Panc1 (cell line): ENCODE measurements around the gene FANCC. TPM values are rescaled to one million over a fixed set of nuclear protein-coding genes. Genes with fewer than 3 reads are reported as not detected.

ENCODE experiments used
- ATAC-seq: fragments of 200-7000 bp; cut with Tn5 transposase; 2 replicates; pipeline ENCODE4 v1.9.1; 2020; ENCODE audit warnings: mild to moderate bottlenecking, moderate library complexity
- BruUV-seq: library from RNA; stranded (reverse); fragments of 400-500 nt; replicated peaks from 2 replicates; lab custom pipeline; 2021; lab: Mats Ljungman, UMichigan
- CTCF ChIA-PET: fragments of 300-600 bp; sonication (Branson Sonifier 250); formaldehyde crosslinking; loops from one replicate; lab custom pipeline; 2022; ENCODE audit warnings: antibody characterized with exemption; lab: Charles Lee
- POLR2A ChIA-PET: fragments of 300-600 bp; sonication (Branson Sonifier 250); formaldehyde crosslinking; loops from one replicate; lab custom pipeline; 2022; ENCODE audit warnings: antibody characterized with exemption; lab: Charles Lee
- DNase-seq: peaks from one replicate; pipeline ENCODE4 v3.0.0-alpha.2; 2010; ENCODE audit warnings: low read depth, low spot score
- H3K27ac ChIP-seq: 2 replicates; pipeline ENCODE4 v1.5.1; 2011; ENCODE audit warnings: mild to moderate bottlenecking, low read length, inconsistent platforms
- H3K27me3 ChIP-seq: fragments of 200-500 bp; sonication (Bioruptor generic); 2 replicates; pipeline ENCODE4 v1.6.0; 2014; ENCODE audit warnings: low read length, inconsistent platforms; ENCODE audit not compliant: control insufficient read depth, insufficient read depth
- H3K36me3 ChIP-seq: fragments of 200-500 bp; sonication (Bioruptor generic); 2 replicates; pipeline ENCODE4 v1.5.1; 2014; ENCODE audit warnings: inconsistent platforms, mild to moderate bottlenecking, low read length, moderate library complexity; ENCODE audit not compliant: control insufficient read depth, insufficient read depth
- H3K4me1 ChIP-seq: 2 replicates; pipeline ENCODE4 v1.5.1; 2011; ENCODE audit warnings: inconsistent platforms, mild to moderate bottlenecking, low read length, moderate library complexity; ENCODE audit not compliant: control insufficient read depth, insufficient read depth
- H3K4me3 ChIP-seq, 2 experiments: 2 replicates each; pipeline ENCODE4 v1.5.1; 2011 to 2012; ENCODE audit warnings: low read depth in 2 of 2, low read length in 2 of 2, mild to moderate bottlenecking in 2 of 2, inconsistent platforms in 1 of 2, moderate library complexity in 1 of 2
- H3K9me3 ChIP-seq: fragments of 200-500 bp; sonication (Bioruptor generic); 2 replicates; pipeline ENCODE4 v1.5.1; 2014; ENCODE audit warnings: low read depth, mild to moderate bottlenecking, inconsistent platforms, low read length, moderate library complexity; ENCODE audit not compliant: control insufficient read depth, insufficient read depth
- CTCF ChIP-seq: fragments of 450-650 bp; IDR thresholded peaks from 2 replicates; pipeline ENCODE4 v1.5.1; 2017; ENCODE audit warnings: mild to moderate bottlenecking
- POLR2AphosphoS5 ChIP-seq: IDR thresholded peaks from 2 replicates; pipeline ENCODE4 v1.6.1; 2012; ENCODE audit warnings: mild to moderate bottlenecking, low read depth, low read length, moderate library complexity
- REST ChIP-seq, 2 experiments: IDR thresholded peaks; 2 replicates each; pipeline ENCODE4 v1.6.1; 2011 to 2012; ENCODE audit warnings: low read depth in 2 of 2, control low read depth in 1 of 2, low read length in 1 of 2, mild to moderate bottlenecking in 1 of 2, moderate library complexity in 1 of 2; ENCODE audit not compliant: insufficient read depth in 1 of 2
- SIN3A ChIP-seq: IDR thresholded peaks from 2 replicates; pipeline ENCODE4 v1.6.1; 2012; ENCODE audit warnings: low read depth, mild to moderate bottlenecking, low read length, moderate library complexity, borderline replicate concordance; ENCODE audit not compliant: insufficient read depth
- TCF7L2 ChIP-seq: IDR thresholded peaks from 2 replicates; pipeline ENCODE4 v1.6.1; 2011; ENCODE audit warnings: mild to moderate bottlenecking, low read depth, low read length, inconsistent platforms
- in situ Hi-C: cut with HindIII; loops from 2 replicates; pipeline ENCODE4 v1.10.0; 2016; ENCODE audit warnings: low sequenced_read_pairs, low pct_unique_long_range_greater_than_20kb
- intact Hi-C: fragments of 100-400 bp; cut with micrococcal nuclease; formaldehyde crosslinking; loops from one replicate; pipeline ENCODE4 v1.10.0; 2022; ENCODE audit not compliant: unreplicated experiment
- total RNA-seq: library from RNA; stranded (reverse); gene quantifications from one replicate; pipeline ENCODE4 v1.2.1, GENCODE V29; 2021; ENCODE audit not compliant: unreplicated experiment

The FANCC gene
- total RNA-seq, 1 experiment from 2014 or later, result 17.8 TPM

GRCh38 chr9:95065224-95065623 lies 252.3 kb downstream of the FANCC start:
- Histone ChIP-seq H3K36me3 (peaks cover 3% of the 10 kb centered on the region), H3K27me3 (no peaks in the 10 kb centered on the region), H3K4me1 (peaks cover 17% of the 10 kb centered on the region; the same call in 1 of the 2 replicates), H3K9me3 (no peaks in the 10 kb centered on the region), H3K4me3 (no peak overlapping the region), H3K27ac (no peak overlapping the region)
- no TSS peak for BruUV-seq
- ChIA-PET CTCF (no interaction called here), POLR2A (no interaction called here)
- DNase-seq, result no peak
- TF ChIP-seq CTCF, result no peak
- TF ChIP-seq TCF7L2, result no peak
- TF ChIP-seq SIN3A, result no peak
- TF ChIP-seq REST (IDR thresholded peaks at IDR 0.05; ENCODE audit: insufficient read depth in 1 of 2, low read depth in 2 of 2, low read length in 1 of 2), result no peak
- no peak for TF ChIP-seq POLR2AphosphoS5
- in situ Hi-C loops, result no loop called here
- intact Hi-C loops, result no loop called here
- ATAC-seq, result no peak

GRCh38 chr9:95063300-95063699 lies 254.2 kb downstream of the FANCC start:
- ATAC-seq, result no peak
- DNase-seq, result no peak
- ChIA-PET CTCF (no interaction called here), POLR2A (no interaction called here)
- Histone ChIP-seq H3K4me3 (no peak overlapping the region), H3K4me1 (peaks cover 9% of the 10 kb centered on the region; the same call in 1 of the 2 replicates), H3K27ac (no peak overlapping the region), H3K36me3 (peaks cover 3% of the 10 kb centered on the region; the same call in 1 of the 2 replicates), H3K9me3 (no peaks in the 10 kb centered on the region), H3K27me3 (no peaks in the 10 kb centered on the region)
- no peak for TF ChIP-seq CTCF
- TF ChIP-seq SIN3A, result no peak
- TF ChIP-seq TCF7L2, result no peak
- TF ChIP-seq POLR2AphosphoS5, result no peak
- TF ChIP-seq REST (IDR thresholded peaks at IDR 0.05; ENCODE audit: insufficient read depth in 1 of 2, low read depth in 2 of 2, low read length in 1 of 2), result no peak
- no TSS peak for BruUV-seq
- intact Hi-C loops (no loop called here), in situ Hi-C loops (no loop called here)
